Upper lobe of left lung (tissue), 4 donors: ENCODE results near the gene NUP210L.

Experiments used
- EP300 ChIP-seq, 4 donors: sonication (generic); formaldehyde crosslinking; IDR thresholded peaks; one replicate each; pipeline ENCODE4 v1.5.1; 2017; ENCODE audit warnings: antibody characterized with exemption in 4 of 4, control low read depth in 2 of 4
- POLR2A ChIP-seq, 4 donors: fragments of 450-650 bp; IDR thresholded peaks; one replicate each; pipeline ENCODE4 v1.5.1; 2016 to 2017; ENCODE audit warnings: antibody characterized with exemption in 4 of 4, mild to moderate bottlenecking in 2 of 4
- TF ChIP-seq, protein P1 (sequence below), 6 experiments: fragments of 450-650 bp in 4 of 6; fragments of 200-600 bp in 2 of 6; sonication (generic) in 2 of 6; IDR thresholded peaks; one replicate each; pipeline ENCODE4 v1.5.1; 2016 to 2019; ENCODE audit warnings: antibody characterized with exemption in 6 of 6

DNA sequence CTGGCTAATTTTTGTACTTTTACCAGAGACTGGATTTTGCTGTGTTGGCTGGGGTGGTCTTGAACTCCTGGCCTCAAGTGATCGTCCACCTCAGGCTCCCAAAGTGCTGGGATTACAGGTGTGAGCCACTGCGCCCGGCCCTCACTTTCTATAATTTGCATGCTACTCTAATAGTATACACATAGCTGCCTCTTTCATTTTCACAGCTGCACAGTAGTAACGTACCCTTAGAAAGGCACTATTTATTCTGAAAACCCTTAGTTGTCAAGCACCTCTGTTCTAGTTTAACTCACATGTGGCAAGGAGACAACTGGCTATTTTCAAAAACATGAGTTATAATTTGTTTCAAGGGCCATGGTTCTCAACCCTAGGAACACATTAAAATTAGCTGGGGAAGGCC lies 19.8 kb upstream of the NUP210L start:
- no peak for TF ChIP-seq EP300 (IDR thresholded peaks at IDR 0.05)
- TF ChIP-seq, protein P1, sequence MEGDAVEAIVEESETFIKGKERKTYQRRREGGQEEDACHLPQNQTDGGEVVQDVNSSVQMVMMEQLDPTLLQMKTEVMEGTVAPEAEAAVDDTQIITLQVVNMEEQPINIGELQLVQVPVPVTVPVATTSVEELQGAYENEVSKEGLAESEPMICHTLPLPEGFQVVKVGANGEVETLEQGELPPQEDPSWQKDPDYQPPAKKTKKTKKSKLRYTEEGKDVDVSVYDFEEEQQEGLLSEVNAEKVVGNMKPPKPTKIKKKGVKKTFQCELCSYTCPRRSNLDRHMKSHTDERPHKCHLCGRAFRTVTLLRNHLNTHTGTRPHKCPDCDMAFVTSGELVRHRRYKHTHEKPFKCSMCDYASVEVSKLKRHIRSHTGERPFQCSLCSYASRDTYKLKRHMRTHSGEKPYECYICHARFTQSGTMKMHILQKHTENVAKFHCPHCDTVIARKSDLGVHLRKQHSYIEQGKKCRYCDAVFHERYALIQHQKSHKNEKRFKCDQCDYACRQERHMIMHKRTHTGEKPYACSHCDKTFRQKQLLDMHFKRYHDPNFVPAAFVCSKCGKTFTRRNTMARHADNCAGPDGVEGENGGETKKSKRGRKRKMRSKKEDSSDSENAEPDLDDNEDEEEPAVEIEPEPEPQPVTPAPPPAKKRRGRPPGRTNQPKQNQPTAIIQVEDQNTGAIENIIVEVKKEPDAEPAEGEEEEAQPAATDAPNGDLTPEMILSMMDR (IDR thresholded peaks at IDR 0.05): no peak
- no peak for TF ChIP-seq POLR2A (IDR thresholded peaks at IDR 0.05)
